ENCODE measurements around the gene PLEKHJ1.

The PLEKHJ1 gene

GRCh38 chr19:2255112-2255845 lies 19.1 kb upstream of the PLEKHJ1 start:
- DNase-seq (ENCODE audit: extremely low read depth, low read depth) = no peak
- H3K4me3 ChIP-seq (replicated peaks; ENCODE audit: low read depth, low read length) = no peak overlapping the region
- no peak for TF ChIP-seq CTCF (IDR thresholded peaks at IDR 0.05; ENCODE audit: low read depth, low read length, missing control alignments)

- peak; percentile 28 for TF ChIP-seq CTCF (IDR thresholded peaks at IDR 0.05; ENCODE audit: low read depth, low read length, missing control alignments)
- no peak for DNase-seq (ENCODE audit: extremely low read depth, low read depth)
- no peak overlapping the region for H3K4me3 ChIP-seq (replicated peaks; ENCODE audit: low read depth, low read length)
Measured at GRCh38 chr19:2254064-2254872, 18.1 kb upstream of the PLEKHJ1 start.

GRCh38 chr19:2253106-2254063 lies 17.3 kb upstream of the PLEKHJ1 start:
- no peak overlapping the region for H3K4me3 ChIP-seq (replicated peaks; ENCODE audit: low read depth, low read length)
- TF ChIP-seq CTCF (IDR thresholded peaks at IDR 0.05; ENCODE audit: low read depth, low read length, missing control alignments) = peak; percentile 28

GRCh38 chr19:2252797-2253105 lies 16.6 kb upstream of the PLEKHJ1 start:
- no peak for TF ChIP-seq CTCF (IDR thresholded peaks at IDR 0.05; ENCODE audit: low read depth, low read length, missing control alignments)
- DNase-seq (ENCODE audit: extremely low read depth, low read depth) = no peak
- H3K4me3 ChIP-seq (replicated peaks; ENCODE audit: low read depth, low read length) = no peak overlapping the region

More at GRCh38 chr19:2253106-2254063, 17.3 kb upstream of the PLEKHJ1 start:
- DNase-seq (ENCODE audit: extremely low read depth, low read depth) = no peak

GRCh38 chr19:2252055-2252796 lies 16.1 kb upstream of the PLEKHJ1 start:
- DNase-seq (ENCODE audit: extremely low read depth, low read depth) = no peak
- no peak overlapping the region for H3K4me3 ChIP-seq (replicated peaks; ENCODE audit: low read depth, low read length)
- TF ChIP-seq CTCF (IDR thresholded peaks at IDR 0.05; ENCODE audit: low read depth, low read length, missing control alignments) = no peak
